ENCODE results near the gene SPATA31C2. TPM values are rescaled to one million over a fixed set of nuclear protein-coding genes. Genes with fewer than 3 reads are reported as not detected.
"Not testable (repeated sequence)": the region's sequence is repeated elsewhere in the genome, so short reads cannot be mapped to it uniquely, and the experiment has no call there.

SPATA31C2 gene
- total RNA-seq, 3 donors from 2014 or later, result not detected

DNA sequence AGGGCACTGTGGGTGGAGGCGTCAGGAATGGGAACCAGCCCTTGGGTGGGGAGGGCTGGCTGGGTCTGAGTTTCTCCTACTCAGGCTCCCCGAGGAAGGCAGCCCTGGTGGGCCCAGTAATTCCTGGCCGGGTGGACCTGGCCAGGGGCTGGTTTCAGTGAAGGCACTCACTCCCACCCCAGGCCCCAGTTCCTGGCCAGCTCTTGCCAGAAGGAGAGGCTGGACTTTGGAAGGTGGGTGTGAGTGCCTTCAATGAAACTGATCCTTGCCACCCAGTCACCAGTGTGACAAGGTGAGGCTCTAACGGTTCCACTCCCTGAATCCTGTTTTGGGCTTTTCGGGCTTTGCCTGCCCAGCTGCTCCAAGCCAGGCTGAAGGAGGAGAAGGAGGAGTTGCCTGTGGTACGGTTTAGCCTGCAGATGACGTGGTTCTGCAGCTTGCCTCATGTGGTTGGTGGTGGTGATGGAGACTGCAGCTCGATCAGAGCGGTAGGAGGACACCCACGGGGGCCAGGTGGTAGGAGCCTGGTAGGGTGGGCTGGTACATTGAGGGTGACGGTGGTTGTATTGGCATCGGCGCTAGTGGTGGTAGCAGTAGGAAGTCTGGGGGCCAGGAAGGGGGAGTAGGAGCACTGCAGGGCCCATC, 23.2 kb downstream of the SPATA31C2 start:
- H3K27ac ChIP-seq; H3K36me3 ChIP-seq; DNase-seq (ENCODE audit: low spot score in 2 of 2); intact Hi-C loops (cut with DNase I; ENCODE audit: low total_unique reads); H3K9me3 ChIP-seq; H3K4me1 ChIP-seq; H3K4me3 ChIP-seq; H3K27me3 ChIP-seq: not testable (repeated sequence)

DNA sequence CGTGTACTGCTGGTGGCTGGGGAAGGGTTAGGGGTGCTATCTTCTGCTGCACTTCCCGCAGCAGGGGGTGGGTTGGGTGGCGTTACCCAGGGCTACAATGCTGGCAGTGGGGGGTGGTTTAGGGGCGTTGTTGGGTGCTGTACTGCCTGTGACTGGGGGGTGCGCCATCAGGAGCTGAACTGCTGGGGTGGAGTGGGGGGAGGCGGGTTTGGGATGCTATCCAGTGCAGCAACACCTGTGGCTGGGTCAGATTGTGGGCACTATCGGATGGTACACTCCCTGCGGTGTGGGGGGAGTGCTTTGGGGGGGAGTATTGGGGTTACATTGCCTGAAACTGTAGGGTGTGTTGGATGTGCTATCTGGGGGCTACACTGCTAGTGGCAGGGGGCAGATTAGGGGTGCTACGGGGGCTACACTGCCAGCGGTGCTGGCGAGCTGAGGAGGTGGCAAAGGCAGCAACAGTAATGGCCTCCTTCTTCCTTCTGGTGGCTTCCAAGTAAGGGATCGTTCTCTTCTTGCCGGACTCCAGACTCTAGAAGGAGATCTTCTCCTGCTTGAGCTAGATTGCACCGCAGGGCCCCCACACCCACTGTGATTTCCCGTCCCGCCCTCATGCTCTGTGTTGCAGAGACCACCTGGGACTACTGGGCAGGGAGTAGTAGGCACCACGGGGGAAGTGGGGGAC, 23.9 kb downstream of the SPATA31C2 start:
- H3K27me3 ChIP-seq; DNase-seq (ENCODE audit: low spot score in 2 of 2); intact Hi-C loops (cut with DNase I; ENCODE audit: low total_unique reads); H3K36me3 ChIP-seq; H3K27ac ChIP-seq; H3K4me1 ChIP-seq; H3K9me3 ChIP-seq; H3K4me3 ChIP-seq: not testable (repeated sequence)

DNA sequence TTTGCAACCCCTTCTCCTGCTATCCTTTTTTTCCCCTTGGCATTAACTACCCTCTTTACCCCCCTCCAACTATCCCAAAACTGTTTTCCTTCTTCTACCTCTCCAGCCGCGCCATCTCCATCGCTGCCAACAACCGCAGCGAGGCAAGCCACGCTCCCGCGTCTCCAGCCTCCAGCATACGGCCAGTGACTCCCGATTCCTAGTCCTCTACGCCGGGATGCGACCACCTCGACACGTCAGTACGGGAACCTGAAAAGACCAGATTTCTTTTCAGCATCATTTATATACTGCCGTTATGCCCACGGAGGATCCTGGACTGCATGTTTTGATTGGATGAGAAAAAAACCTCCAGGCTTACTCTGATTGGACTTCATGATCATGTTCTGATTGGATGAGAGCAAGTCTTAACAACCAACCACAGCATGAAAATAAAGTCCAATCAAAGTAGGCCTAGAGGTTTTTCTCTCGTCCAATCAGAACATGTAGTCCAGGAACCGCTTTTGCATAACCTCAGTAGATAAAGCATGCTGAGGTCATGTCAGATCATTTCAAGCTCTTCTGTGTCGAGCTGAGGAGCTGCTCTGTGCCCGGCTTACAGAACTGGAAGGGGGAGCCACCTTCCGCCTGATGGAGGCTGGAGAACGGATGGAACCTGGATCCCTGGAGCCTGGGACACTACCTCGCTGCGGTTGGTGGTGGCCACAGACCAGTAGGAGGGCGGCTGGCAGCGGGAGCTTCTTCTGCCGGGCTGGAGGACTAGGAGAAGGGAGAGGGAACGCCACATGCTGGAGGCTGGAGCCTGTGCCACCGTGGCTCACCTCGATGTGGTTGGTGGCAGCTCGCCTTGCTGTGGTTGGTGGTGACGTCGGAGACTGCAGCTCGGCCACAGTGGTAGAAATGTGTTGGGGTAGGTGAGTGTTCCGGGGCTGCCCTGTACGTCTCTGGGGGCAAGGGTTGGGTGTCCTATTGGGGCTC, 24.8 kb downstream of the SPATA31C2 start:
- H3K27ac ChIP-seq; H3K9me3 ChIP-seq; intact Hi-C loops (cut with DNase I; ENCODE audit: low total_unique reads); DNase-seq (ENCODE audit: low spot score in 2 of 2); H3K36me3 ChIP-seq; H3K27me3 ChIP-seq; H3K4me1 ChIP-seq; H3K4me3 ChIP-seq: not testable (repeated sequence)

DNA sequence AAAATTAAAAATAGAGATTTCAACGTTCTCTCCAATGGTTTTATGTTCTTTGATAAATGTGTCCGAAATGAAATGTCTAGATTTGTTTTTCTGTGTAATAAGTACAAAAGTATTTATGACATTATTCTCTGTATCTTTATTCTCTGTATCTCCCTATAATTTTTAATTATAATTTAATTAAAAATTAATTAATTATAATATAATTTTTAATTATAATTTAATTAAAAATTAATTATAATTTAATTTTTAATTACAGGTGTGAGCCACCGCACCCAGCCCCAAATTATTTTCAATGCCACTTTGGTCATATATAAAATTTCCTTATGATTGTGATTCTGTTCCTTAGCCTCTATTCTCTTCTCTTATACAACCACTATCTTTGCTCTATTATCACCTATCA, 28.2 kb downstream of the SPATA31C2 start:
- Histone ChIP-seq H3K36me3 (no peaks in the 10 kb centered on the region), H3K27ac (no peak overlapping the region), H3K4me1 (no peaks in the 10 kb centered on the region), H3K4me3 (no peak overlapping the region), H3K27me3 (no peaks in the 10 kb centered on the region), H3K9me3 (no peaks in the 10 kb centered on the region)
- intact Hi-C loops (cut with DNase I; ENCODE audit: low total_unique reads), result no loop called here
- no peak for DNase-seq (ENCODE audit: low spot score in 2 of 2)
- no peak for TF ChIP-seq POLR2AphosphoS5 (IDR thresholded peaks at IDR 0.05)
- TF ChIP-seq POLR2A (IDR thresholded peaks at IDR 0.05), result no peak
- TF ChIP-seq, protein P1, sequence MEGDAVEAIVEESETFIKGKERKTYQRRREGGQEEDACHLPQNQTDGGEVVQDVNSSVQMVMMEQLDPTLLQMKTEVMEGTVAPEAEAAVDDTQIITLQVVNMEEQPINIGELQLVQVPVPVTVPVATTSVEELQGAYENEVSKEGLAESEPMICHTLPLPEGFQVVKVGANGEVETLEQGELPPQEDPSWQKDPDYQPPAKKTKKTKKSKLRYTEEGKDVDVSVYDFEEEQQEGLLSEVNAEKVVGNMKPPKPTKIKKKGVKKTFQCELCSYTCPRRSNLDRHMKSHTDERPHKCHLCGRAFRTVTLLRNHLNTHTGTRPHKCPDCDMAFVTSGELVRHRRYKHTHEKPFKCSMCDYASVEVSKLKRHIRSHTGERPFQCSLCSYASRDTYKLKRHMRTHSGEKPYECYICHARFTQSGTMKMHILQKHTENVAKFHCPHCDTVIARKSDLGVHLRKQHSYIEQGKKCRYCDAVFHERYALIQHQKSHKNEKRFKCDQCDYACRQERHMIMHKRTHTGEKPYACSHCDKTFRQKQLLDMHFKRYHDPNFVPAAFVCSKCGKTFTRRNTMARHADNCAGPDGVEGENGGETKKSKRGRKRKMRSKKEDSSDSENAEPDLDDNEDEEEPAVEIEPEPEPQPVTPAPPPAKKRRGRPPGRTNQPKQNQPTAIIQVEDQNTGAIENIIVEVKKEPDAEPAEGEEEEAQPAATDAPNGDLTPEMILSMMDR (IDR thresholded peaks at IDR 0.05), result no peak

DNA sequence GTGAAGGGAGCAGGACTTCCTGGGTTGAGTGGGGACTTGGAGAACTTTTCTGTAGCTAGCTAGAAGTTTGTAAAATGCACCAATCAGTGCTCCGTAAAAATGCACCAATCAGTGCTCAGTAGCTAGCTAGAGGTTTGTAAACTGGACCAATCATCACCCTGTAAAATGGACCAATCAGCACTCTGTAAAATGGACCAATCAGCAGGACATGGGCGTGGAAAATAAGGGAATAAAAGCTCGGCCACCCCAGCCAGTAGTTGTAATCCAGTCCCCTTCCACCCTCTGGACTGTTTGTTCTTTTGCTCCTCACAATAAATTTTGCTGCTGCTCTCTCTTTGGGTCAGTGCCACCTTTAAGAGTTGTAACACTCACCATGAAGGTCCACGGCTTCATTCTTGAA, 29.5 kb downstream of the SPATA31C2 start:
- no peaks in the 10 kb centered on the region for H3K9me3 ChIP-seq
- H3K27me3 ChIP-seq, result no peaks in the 10 kb centered on the region
- no peak overlapping the region for H3K4me3 ChIP-seq
- no peaks in the 10 kb centered on the region for H3K36me3 ChIP-seq
- TF ChIP-seq POLR2AphosphoS5 (IDR thresholded peaks at IDR 0.05) (no peak), POLR2A (IDR thresholded peaks at IDR 0.05) (no peak)
- TF ChIP-seq, protein P1 (IDR thresholded peaks at IDR 0.05), result no peak
- H3K4me1 ChIP-seq, result no peaks in the 10 kb centered on the region
- H3K27ac ChIP-seq, result no peak overlapping the region
- intact Hi-C loops (cut with DNase I; ENCODE audit: low total_unique reads), result no loop called here
- no peak for DNase-seq (ENCODE audit: low spot score in 2 of 2)

DNA sequence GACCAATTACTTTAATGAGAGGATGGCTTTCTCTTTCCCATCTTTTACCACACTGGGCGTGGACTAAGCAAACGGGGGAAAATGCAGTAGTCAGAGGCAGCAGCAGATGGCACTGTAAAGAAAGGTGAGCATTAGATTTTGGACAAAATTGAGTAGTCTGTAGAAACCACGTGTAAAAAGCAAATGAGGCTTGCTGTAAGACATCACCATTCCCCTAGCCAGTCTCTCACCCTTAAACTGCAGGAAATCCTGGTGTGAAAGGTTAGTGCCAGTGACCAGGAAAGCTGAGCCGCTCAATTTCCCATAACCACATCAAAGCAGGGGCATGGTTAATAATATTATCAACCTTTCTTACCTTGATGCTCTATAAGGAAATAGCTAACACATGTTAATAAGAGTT, 31.8 kb downstream of the SPATA31C2 start:
- no peak for TF ChIP-seq POLR2A (IDR thresholded peaks at IDR 0.05)
- TF ChIP-seq POLR2AphosphoS5 (IDR thresholded peaks at IDR 0.05), result no peak
- TF ChIP-seq, protein P1 (IDR thresholded peaks at IDR 0.05), result peak in 2 of 3 donors; percentile 56 to 63
- DNase-seq (ENCODE audit: low spot score in 2 of 2), result no peak
- no peaks in the 10 kb centered on the region for H3K9me3 ChIP-seq
- H3K27ac ChIP-seq, result no peak overlapping the region
- no peaks in the 10 kb centered on the region for H3K27me3 ChIP-seq
- no peak overlapping the region for H3K4me3 ChIP-seq
- H3K36me3 ChIP-seq, result no peaks in the 10 kb centered on the region
- no peaks in the 10 kb centered on the region for H3K4me1 ChIP-seq
- intact Hi-C loops (cut with DNase I; ENCODE audit: low total_unique reads), result no loop called here
